ENCODE data around the gene TBC1D5. TPM values are rescaled to one million over a fixed set of nuclear protein-coding genes. Genes with fewer than 3 reads are reported as not detected.

Gene TBC1D5
- total and polyA plus RNA-seq, 2 of the 8 experiments (the other 6 are each of a cell fraction or from before 2014, with no cell fraction given): 11.0 to 22.9 TPM

- H3K56ac ChIP-seq (replicated peaks; ENCODE audit: insufficient read length, low read depth, low read length): no peak overlapping the region
- no peaks in the 10 kb centered on the region for H3K79me2 ChIP-seq (ENCODE audit: control insufficient read depth in 1 of 2, insufficient read depth in 2 of 2, low read length in 2 of 2)
- no peaks in the 10 kb centered on the region for H3K79me1 ChIP-seq (ENCODE audit: low read depth, low read length)
- no peak overlapping the region for H3K18ac ChIP-seq (ENCODE audit: extremely low read depth, low read length)
- DNase-seq (ENCODE audit: low read depth in 1 of 2, low spot score in 2 of 2) (no peak), FAIRE-seq (no peak)
- H3K4me3 ChIP-seq (ENCODE audit: extremely low read depth in 1 of 4, insufficient read depth in 2 of 4, low read depth in 3 of 4, low read length in 4 of 4): no peak overlapping the region
- no peaks in the 10 kb centered on the region for H3K23me2 ChIP-seq (ENCODE audit: low read depth, low read length)
- no peak overlapping the region for H2BK20ac ChIP-seq (ENCODE audit: low read length)
- no peak overlapping the region for H2BK12ac ChIP-seq (ENCODE audit: low read depth, low read length)
- no peaks in the 10 kb centered on the region for H3K27me3 ChIP-seq (replicated peaks in 1 of 4; ENCODE audit: control insufficient read depth in 3 of 4, extremely low read depth in 1 of 4, insufficient read depth in 3 of 4, low read length in 3 of 4)
- H4K20me1 ChIP-seq (replicated peaks in 1 of 2; ENCODE audit: control insufficient read depth in 1 of 2, insufficient read depth in 2 of 2, low read length in 2 of 2): no peaks in the 10 kb centered on the region
- no peak overlapping the region for H2AFZ ChIP-seq (ENCODE audit: low read length)
- H2AK5ac ChIP-seq (ENCODE audit: low read depth, low read length): no peak overlapping the region
- no peak overlapping the region for H4K91ac ChIP-seq (replicated peaks; ENCODE audit: insufficient read length, low read length)
- no peak overlapping the region for H2BK5ac ChIP-seq (ENCODE audit: low read depth, low read length)
- H3K9ac ChIP-seq (replicated peaks in 1 of 4; ENCODE audit: extremely low read depth in 1 of 4, low read depth in 3 of 4, low read length in 3 of 4): no peak overlapping the region
- H3K9me3 ChIP-seq (ENCODE audit: insufficient read depth in 2 of 2, low read depth in 1 of 2, low read length in 1 of 2): no peaks in the 10 kb centered on the region
- H2BK120ac ChIP-seq (replicated peaks; ENCODE audit: low read depth, low read length): no peak overlapping the region
- no peaks in the 10 kb centered on the region for H3K4me1 ChIP-seq (replicated peaks in 1 of 4; ENCODE audit: control insufficient read depth in 3 of 4, insufficient read depth in 4 of 4, low read length in 3 of 4)
- no peak overlapping the region for H3K23ac ChIP-seq (ENCODE audit: insufficient read length)
- no peak for TF ChIP-seq SUZ12 (IDR thresholded peaks at IDR 0.05; ENCODE audit: low read length)
- TF ChIP-seq SP2 (IDR thresholded peaks at IDR 0.05; ENCODE audit: low read length): no peak
- H3K14ac ChIP-seq (ENCODE audit: insufficient read length): no peak overlapping the region
- H3K27ac ChIP-seq (ENCODE audit: low read depth, low read length): no peak overlapping the region
- H4K5ac ChIP-seq (ENCODE audit: insufficient read length, low read depth, low read length): no peak overlapping the region
- H3K4ac ChIP-seq (replicated peaks; ENCODE audit: insufficient read length, low read depth, low read length): no peak overlapping the region
- POLR2A ChIA-PET (ENCODE audit: partially characterized antibody): no interaction called here
- CTCF ChIA-PET (ENCODE audit: partially characterized antibody): no interaction called here
- no peak overlapping the region for H3K4me2 ChIP-seq (ENCODE audit: insufficient read depth in 1 of 2, low read depth in 2 of 2, low read length in 2 of 2)
- H2BK15ac ChIP-seq (ENCODE audit: low read length): no peak overlapping the region
- no peaks in the 10 kb centered on the region for H3K36me3 ChIP-seq (ENCODE audit: control insufficient read depth in 2 of 4, insufficient read depth in 4 of 4, low read length in 3 of 4)
- no peak overlapping the region for H4K8ac ChIP-seq (ENCODE audit: extremely low read depth, insufficient read depth, low read length)
Measured at GRCh38 chr3:17298038-17298437, 444.4 kb downstream of the TBC1D5 start.
